ENCODE data around the gene IL1R2.
A peak's percentile ranks its signal among the peaks of the same experiment; 100 is the strongest.
"Not testable (repeated sequence)": the region's sequence is repeated elsewhere in the genome, so short reads cannot be mapped to it uniquely, and the experiment has no call there.

Gene IL1R2

DNA sequence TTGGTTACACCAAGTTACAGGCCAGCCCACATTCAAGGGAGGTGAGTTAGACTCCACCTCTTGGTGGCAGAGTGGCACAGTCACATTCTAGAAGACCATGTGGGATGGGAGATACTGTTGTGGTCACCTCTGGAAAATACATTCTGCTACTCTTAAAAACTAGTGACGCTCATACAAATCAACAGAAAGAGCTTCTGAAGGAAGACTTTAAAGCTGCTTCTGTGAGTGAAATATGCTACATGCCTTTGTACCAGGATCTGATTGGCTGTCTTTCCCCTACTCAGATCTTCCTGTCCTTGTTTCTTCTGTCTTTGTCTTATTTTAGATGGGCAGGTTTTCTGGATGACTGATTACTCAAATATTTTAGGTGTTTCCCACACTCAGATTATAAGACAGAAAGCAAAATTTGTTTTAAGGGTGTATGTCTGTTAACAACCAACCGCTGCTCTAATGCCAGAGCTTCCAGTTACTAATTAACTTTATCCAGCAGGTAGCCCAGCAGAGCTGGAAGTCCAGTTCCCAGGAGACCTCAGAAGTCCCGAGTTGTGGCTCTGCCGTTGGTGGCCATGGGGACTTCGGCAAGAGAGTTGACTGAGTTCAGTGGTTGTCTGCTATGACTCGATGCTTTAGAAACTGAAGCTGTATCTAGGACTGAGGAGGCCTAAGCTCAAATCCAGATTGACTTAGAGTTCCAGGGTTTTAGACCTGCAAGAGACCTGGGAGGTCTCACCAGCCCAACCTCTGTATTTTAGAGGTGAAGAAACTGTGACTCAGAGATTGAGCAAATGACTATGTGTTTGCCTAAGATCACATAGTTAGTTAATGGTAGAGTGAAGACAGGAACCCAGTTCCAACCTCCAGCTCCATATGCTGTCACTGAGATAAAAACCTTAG, 7.4 kb downstream of the IL1R2 start:
- DNase-seq (ENCODE audit: low read depth in 4 of 4, low spot score in 1 of 4), result no peak

DNA sequence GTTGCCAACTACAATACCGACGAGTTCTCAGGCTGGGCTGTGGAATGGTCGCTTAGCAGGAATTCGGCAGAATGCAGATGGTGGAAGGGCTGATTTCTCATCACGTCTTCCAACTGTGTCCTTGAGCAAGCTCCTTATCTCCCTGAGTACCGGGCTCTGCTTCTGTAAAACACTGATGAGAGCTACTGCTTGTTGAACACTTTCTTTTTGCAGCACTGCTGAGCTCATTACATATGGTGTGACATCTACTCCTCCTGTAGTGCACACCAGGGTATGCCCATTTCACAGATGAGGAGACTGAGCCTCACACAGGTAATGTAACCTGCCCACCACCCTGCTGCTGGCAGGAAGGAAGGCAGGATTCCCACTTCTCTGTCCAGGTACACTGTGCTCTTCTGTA, 8.3 kb downstream of the IL1R2 start:
- DNase-seq (ENCODE audit: low read depth in 4 of 4, low spot score in 1 of 4), result no peak

DNA sequence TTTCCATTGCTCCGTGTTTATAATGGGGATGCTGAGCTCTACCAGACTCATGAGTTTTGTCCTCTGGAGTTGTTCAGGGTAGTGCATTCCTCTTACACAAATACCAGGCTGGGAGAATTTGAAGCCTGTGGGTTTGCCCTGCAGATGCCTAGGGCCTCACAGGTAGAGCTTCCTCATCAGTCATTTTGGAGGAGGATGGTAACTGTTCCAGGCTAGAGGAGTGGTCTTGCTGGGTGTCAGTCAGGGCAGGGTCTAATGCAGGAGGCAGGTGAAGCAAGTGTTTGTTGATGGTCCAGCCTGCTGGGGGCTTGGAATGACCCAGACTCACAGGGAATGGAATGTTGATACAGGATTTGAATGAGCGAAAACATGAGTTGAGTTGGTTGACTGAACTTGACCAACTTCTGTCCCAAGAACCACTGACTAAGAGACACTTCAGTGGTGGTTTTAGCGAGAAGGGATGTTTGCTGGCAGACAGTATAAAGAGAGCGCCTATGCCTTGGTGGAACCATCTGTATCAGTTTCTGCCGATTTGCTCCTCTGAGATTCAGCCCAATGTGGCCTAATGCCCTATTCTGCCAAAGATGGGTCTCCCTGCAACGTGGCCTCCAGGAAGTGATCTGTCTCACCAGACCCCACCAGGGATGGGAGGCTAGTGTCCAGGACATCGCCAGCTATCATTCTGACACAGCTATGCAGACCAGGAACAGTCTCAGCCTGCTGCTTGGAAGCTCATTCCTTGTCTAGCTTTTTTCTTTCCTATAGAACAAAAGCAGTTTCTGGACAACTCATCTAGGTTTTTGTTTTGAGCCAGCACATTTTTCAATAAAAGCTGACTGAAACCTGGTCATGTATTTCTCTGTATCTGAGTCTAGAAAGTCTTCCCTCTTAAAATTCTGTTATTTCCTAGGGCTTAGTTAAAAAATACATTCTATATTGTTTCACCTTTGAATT, 9.3 kb downstream of the IL1R2 start:
- DNase-seq (ENCODE audit: low read depth in 4 of 4, low spot score in 1 of 4), result no peak

DNA sequence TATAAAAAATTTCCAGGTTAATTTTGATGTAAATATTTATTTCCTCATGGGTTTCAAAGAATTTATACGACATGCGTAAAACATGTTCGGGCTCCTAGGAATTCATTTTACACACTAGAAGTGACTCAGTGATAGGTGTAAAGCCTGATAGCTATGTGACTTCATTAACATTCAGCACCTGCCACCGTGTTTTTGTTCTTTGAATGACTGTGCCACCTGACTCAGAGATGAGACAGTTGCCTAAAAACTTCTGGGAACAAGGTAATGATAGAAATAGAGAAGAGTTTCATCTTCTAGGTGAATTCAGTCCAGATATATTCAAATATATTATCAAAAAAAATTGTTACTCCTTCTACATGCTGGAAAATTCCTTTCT, 10.0 kb downstream of the IL1R2 start:
- DNase-seq (ENCODE audit: low read depth in 4 of 4, low spot score in 1 of 4), result peak in 1 of 4 experiments; percentile 44

DNA sequence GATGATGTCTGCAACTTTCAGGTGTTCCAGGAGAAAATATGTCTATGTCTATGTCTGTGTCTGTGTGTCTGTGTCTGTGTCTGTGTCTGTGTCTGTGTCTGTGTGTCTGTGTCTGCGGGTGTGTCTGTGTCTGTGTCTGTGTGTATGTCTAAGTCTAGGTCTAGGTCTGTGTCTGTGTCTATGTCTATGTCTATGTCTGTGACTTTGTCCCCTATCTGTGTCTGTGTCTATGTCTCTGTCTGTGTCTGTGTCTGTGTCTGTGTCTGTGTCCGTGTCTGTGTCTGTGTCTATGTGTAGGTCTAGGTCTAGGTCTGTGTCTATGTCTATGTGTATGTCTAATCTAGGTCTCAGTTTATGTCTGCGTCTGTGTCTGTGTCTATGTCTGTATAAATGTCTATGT, 10.5 kb downstream of the IL1R2 start:
- DNase-seq (ENCODE audit: low read depth in 4 of 4, low spot score in 1 of 4), result no peak

GRCh38 chr2:102002909-102003308, 11.1 kb downstream of the IL1R2 start:
- DNase-seq (ENCODE audit: low read depth in 4 of 4, low spot score in 1 of 4), result not testable (repeated sequence)

GRCh38 chr2:102003696-102004095, 11.9 kb downstream of the IL1R2 start:
- no peak for DNase-seq (ENCODE audit: low read depth in 4 of 4, low spot score in 1 of 4)

- DNase-seq (ENCODE audit: low read depth in 4 of 4, low spot score in 1 of 4), result no peak
Observed at GRCh38 chr2:102004581-102004980, 12.8 kb downstream of the IL1R2 start.

GRCh38 chr2:102005449-102005848, 13.7 kb downstream of the IL1R2 start:
- no peak for DNase-seq (ENCODE audit: low read depth in 4 of 4, low spot score in 1 of 4)

- DNase-seq (ENCODE audit: low read depth in 4 of 4, low spot score in 1 of 4), result no peak
Observed at GRCh38 chr2:102005989-102006885, 14.5 kb downstream of the IL1R2 start.

GRCh38 chr2:102006886-102007278, 15.1 kb downstream of the IL1R2 start:
- no peak for DNase-seq (ENCODE audit: low read depth in 4 of 4, low spot score in 1 of 4)

DNA sequence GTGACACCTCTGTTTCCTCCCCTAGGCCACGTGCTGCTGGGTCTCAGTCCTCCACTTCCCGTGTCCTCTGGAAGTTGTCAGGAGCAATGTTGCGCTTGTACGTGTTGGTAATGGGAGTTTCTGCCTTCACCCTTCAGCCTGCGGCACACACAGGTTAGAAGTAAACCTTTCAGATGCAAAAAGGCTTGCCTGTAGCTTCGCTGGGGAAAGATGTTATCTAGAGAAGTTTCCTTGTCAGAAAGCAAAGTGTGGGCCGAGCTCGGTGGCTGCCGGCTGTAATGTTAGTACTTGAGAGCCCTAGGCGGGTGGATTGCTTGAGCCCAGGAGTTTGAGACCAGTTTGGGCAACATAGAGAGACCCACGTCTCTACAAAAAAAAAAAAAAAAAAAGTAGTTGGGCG, 16.7 kb downstream of the IL1R2 start:
- no peak for DNase-seq (ENCODE audit: low read depth in 4 of 4, low spot score in 1 of 4)

DNA sequence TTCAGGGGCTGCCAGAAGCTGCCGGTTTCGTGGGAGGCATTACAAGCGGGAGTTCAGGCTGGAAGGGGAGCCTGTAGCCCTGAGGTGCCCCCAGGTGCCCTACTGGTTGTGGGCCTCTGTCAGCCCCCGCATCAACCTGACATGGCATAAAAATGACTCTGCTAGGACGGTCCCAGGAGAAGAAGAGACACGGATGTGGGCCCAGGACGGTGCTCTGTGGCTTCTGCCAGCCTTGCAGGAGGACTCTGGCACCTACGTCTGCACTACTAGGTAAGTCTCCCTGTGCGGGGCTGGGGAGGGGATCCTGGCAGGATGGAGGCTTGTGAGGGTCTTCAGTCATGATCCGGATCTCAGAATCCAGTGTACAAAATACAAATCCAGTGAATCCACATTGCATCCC, 17.8 kb downstream of the IL1R2 start:
- no peak for DNase-seq (ENCODE audit: low read depth in 4 of 4, low spot score in 1 of 4)

DNA sequence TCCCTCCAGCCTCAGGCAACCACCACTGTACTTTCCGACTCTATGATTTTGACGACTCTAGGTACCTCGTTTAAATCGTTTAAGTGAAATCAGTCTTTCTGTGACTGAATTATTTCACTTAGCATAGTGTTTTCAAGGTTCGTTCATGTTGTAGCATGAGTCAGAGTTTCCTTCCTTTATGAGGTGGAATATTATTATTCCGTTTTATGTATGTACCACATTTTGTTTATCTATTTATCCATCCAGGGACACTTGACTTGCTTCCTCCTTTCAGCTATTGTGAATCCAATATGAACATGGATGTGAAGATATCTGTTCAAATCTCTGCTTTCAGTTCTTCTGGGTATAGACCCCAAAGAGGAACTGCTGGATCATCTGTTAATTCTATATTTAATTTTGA, 19.1 kb downstream of the IL1R2 start:
- DNase-seq (ENCODE audit: low read depth in 4 of 4, low spot score in 1 of 4), result no peak

DNA sequence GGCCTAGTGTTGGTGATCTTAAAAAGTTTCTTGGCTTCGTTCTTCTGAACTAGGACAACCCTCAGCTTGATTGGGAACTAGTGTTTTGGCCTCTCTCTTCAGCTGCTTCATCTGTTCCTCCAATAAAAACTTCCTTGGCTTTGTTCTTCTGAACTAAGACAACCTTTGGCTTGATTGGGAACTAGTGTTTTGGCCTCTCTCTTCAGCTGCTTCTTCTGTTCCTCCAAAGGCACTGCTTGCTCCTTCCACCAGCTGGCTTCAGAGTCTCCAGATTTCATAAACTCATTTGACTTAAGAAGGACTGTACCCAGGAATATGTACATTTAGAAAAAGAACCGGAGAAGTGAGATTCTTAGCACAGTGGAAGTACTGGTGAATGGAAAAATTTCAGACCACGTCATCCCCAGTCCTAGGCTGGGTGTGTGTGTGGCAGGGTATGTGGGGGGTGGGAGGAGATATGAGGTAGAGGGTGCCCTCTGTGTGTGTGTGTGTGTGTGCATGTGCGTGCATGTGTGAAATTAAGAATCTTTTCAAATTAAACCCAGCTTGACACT, 20.4 kb downstream of the IL1R2 start:
- DNase-seq (ENCODE audit: low read depth in 4 of 4, low spot score in 1 of 4), result no peak

DNA sequence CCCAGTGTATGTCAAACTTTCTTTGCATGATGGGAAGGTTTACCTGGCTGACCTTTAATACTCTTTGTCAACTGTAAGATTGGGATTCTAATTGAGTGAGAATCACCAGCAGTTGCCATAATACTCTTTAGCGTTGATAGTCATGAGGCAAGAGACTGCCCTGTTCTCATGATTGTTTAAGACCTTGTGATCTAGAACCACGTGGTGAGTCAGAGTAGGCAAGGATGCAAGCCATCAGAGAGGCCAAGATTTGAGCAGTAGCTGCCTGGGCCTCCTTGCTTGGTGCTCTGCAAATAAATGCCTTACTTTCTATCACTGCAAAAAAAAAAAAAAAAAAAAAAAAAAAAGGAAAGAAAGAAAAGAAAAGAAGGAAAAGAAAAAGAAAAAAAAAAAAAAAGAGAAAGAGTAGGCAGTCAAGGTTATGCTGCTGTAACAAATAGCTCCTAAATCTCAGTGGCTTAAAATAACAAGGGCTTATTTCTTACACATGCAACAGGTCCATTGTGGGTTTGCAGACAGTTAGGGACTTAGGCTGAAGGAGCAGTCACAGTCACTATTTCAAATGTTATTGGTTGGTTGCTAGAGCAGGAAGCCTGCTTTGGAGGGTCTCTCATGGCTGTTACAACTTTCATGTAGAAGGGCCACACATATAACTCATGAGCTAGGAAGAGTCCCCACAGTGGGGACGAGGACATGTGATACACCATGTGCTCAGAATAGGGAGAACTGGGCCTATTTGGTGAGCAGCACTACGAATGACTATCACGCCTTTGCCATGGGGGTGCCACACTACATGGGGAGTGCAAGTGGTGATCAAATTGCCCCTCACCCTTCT, 21.7 kb downstream of the IL1R2 start:
- no peak for DNase-seq (ENCODE audit: low read depth in 4 of 4, low spot score in 1 of 4)

- no peak for DNase-seq (ENCODE audit: low read depth in 4 of 4, low spot score in 1 of 4)
Observed at GRCh38 chr2:102014041-102014345, 22.2 kb downstream of the IL1R2 start.

GRCh38 chr2:102015399-102015798, 23.6 kb downstream of the IL1R2 start:
- no peak for DNase-seq (ENCODE audit: low read depth in 4 of 4, low spot score in 1 of 4)

- DNase-seq (ENCODE audit: low read depth in 4 of 4, low spot score in 1 of 4), result no peak
Observed at GRCh38 chr2:102016399-102016955, 24.7 kb downstream of the IL1R2 start.

All from stimulated activated CD4-positive, alpha-beta T cell treated with anti-CD3 and anti-CD28 coated beads, Interleukin-1b, Interleukin-23, amount 100 ng/mL, for 24 hours (primary cell).